Measurements from ENCODE around the gene NAP1L1.

The NAP1L1 gene

DNA sequence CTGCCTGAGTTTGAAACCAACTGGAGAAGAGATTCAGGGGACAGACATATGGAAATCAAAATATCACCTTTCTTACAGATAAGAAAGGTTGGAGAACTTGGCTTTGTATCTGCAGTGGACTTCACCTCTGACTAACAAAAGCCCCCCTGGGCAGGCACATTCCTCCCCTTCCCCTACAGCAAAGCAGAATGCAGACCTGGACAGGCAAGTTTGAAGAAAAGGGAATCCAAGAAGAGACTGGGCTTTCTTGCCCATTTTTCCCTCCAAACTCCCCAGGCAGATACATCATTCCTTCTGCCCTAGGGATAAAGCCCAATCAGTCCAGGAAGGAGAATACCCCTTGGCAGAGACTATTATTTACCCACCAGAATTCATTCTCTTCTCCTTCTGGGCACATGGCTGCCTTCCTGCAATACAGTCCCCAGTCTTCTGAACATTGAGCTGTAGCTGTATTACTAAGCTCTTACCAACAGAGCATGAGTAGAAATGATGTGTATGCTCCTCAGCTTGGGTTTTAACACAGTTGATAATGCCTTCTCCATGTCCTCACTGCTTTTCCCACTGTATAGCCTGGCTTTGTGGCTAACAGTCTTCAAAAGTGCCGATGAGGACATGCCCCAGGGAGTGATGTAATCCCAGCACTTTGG lies 17.4 kb upstream of the NAP1L1 start:
- Mint-ChIP-seq H3K4me3 (no peak overlapping the region), H3K27me3 (no peaks in the 10 kb centered on the region), H3K36me3 (no peaks in the 10 kb centered on the region), H3K4me1 (ENCODE audit: low read depth) (no peaks in the 10 kb centered on the region), H3K9me3 (ENCODE audit: low read depth) (no peaks in the 10 kb centered on the region), H3K27ac (no peak overlapping the region)

DNA sequence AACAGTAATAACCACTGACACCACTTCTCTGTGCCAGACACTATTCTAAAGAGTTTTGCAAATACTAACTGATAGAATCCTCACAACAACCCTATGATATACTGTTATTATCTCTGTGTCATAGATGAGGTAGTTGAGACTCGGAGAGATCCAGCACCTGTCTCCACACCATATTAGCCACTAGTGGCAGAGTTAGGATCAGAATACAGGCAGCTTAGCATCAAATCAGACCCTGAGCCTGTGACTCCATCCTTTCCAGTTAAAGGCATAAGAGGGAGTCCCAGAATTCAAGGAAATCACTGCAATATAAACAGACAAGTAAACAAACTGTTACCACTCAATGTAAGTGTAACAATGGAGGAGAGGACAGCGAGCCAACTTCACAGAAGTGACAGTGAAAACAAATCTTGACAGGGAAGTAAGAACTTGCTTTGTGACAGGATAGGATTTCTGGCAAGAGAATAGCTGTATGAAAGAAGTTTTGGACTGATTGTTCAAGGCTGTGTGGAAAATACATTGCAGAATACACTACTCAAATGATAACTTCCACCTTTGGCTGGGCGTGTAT lies 11.7 kb upstream of the NAP1L1 start:
- Mint-ChIP-seq H3K27me3 (no peaks in the 10 kb centered on the region), H3K36me3 (no peaks in the 10 kb centered on the region), H3K4me3 (no peak overlapping the region), H3K4me1 (ENCODE audit: low read depth) (no peaks in the 10 kb centered on the region), H3K27ac (no peak overlapping the region), H3K9me3 (ENCODE audit: low read depth) (no peaks in the 10 kb centered on the region)

- no peaks in the 10 kb centered on the region for H3K4me1 Mint-ChIP-seq (ENCODE audit: low read depth)
- no peaks in the 10 kb centered on the region for H3K9me3 Mint-ChIP-seq (ENCODE audit: low read depth)
- H3K27ac Mint-ChIP-seq, result no peak overlapping the region
- H3K36me3 Mint-ChIP-seq, result no peaks in the 10 kb centered on the region
- H3K4me3 Mint-ChIP-seq, result no peak overlapping the region
- H3K27me3 Mint-ChIP-seq, result no peaks in the 10 kb centered on the region
Measured at GRCh38 chr12:76094754-76095153, 10.3 kb upstream of the NAP1L1 start.

GRCh38 chr12:76091246-76091754 lies 6.8 kb upstream of the NAP1L1 start:
- H3K36me3 Mint-ChIP-seq, result no peaks in the 10 kb centered on the region
- H3K4me3 Mint-ChIP-seq, result no peak overlapping the region
- no peak overlapping the region for H3K27ac Mint-ChIP-seq
- no peaks in the 10 kb centered on the region for H3K27me3 Mint-ChIP-seq
- peaks cover 4% of the 10 kb centered on the region for H3K4me1 Mint-ChIP-seq (ENCODE audit: low read depth)
- no peaks in the 10 kb centered on the region for H3K9me3 Mint-ChIP-seq (ENCODE audit: low read depth)

DNA sequence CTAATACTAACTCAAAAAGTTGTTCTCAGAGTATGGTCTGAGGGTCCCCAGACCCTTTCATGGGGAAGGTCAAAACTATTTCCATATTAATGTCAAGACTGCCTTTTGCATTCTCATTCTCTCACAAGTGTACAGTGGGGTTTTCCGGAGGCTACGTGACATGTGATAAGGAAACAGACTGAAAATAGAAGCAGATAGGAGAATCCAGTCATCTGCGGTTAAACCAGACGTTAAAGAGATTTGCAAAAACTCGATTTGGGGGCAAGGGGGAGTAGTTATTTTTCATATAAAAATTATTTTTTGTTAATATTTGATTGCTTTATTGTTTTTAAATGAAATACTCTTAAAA lies 1.0 kb upstream of the NAP1L1 start:
- H3K27me3 Mint-ChIP-seq, result no peaks in the 10 kb centered on the region

GRCh38 chr12:76084863-76085519 lies 506 bp upstream of the NAP1L1 start:
- Mint-ChIP-seq H3K4me3 (peak overlapping the region; percentile 95), H3K36me3 (peaks cover 16% of the 10 kb centered on the region), H3K9me3 (ENCODE audit: low read depth) (no peaks in the 10 kb centered on the region), H3K4me1 (ENCODE audit: low read depth) (peaks cover 43% of the 10 kb centered on the region), H3K27ac (peak overlapping the region; percentile 100), H3K27me3 (no peaks in the 10 kb centered on the region)

More for the DNA sequence above, 1.0 kb upstream of the NAP1L1 start:
- H3K36me3 Mint-ChIP-seq, result peaks cover 12% of the 10 kb centered on the region
- H3K4me3 Mint-ChIP-seq, result peak overlapping the region; percentile 95
- peaks cover 38% of the 10 kb centered on the region for H3K4me1 Mint-ChIP-seq (ENCODE audit: low read depth)
- H3K9me3 Mint-ChIP-seq (ENCODE audit: low read depth), result no peaks in the 10 kb centered on the region
- peak overlapping the region; percentile 100 for H3K27ac Mint-ChIP-seq

DNA sequence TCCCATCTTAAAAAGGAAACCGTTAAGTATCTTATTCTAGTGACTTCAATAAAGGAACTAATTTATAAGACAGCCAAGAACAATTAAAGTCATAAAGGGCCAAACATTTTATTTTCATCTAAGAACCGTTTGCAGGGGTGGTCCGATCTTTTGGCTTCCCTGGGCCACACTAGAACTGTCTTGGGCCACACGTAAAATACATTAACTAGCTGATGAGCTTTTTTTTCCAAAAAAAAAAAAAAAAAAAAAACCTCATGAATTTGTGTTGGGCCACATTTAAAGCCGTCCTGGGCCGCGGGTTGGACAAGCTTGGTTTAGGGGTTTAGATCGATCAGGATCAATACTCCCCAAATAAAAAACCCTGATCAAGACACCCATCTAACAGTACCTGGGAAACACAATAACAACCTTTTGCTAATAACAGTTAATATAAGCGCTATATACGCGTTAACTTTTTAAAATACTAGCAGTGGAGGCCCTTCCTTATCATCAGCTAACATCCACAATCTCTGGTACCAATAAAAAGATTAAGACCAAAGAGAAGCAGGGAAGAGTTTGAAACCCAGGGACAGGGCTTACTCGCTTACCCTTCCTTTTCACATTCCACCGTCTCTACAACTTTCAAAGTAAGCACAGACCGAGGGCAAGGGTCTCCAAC lies 1.1 kb downstream of the NAP1L1 start:
- H3K4me1 Mint-ChIP-seq (ENCODE audit: low read depth), result peaks cover 56% of the 10 kb centered on the region
- H3K36me3 Mint-ChIP-seq, result peaks cover 29% of the 10 kb centered on the region
- H3K27me3 Mint-ChIP-seq, result no peaks in the 10 kb centered on the region
- peak overlapping the region; percentile 99 for H3K27ac Mint-ChIP-seq
- H3K4me3 Mint-ChIP-seq, result peak overlapping the region; percentile 95
- H3K9me3 Mint-ChIP-seq (ENCODE audit: low read depth), result peaks cover 2% of the 10 kb centered on the region

DNA sequence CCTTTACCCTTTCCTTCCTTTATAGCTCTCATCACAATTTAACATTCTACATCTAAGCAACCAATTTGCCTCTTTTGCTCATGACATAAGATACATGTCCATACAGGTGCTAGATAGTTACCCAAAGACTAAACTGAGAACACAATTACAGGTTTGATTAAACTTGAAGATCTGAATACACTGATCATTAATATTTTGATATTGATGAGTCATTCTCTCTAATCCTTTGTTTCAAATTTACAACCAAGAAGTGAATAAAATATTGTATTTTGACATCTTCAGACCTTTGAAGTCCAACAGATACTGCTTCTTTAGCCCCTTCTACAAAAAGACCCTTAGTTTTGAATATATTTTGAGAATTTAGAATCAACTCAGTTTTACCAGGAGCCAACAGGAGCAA lies 2.6 kb downstream of the NAP1L1 start:
- no peaks in the 10 kb centered on the region for H3K27me3 Mint-ChIP-seq
- H3K4me3 Mint-ChIP-seq, result peak overlapping the region; percentile 95
- peaks cover 67% of the 10 kb centered on the region for H3K4me1 Mint-ChIP-seq (ENCODE audit: low read depth)
- H3K9me3 Mint-ChIP-seq (ENCODE audit: low read depth), result peaks cover 4% of the 10 kb centered on the region
- H3K27ac Mint-ChIP-seq, result peak overlapping the region; percentile 24
- H3K36me3 Mint-ChIP-seq, result peaks cover 35% of the 10 kb centered on the region

GRCh38 chr12:76080729-76081415 lies 3.6 kb downstream of the NAP1L1 start:
- Mint-ChIP-seq H3K36me3 (peaks cover 35% of the 10 kb centered on the region), H3K4me1 (ENCODE audit: low read depth) (peaks cover 68% of the 10 kb centered on the region), H3K27me3 (no peaks in the 10 kb centered on the region), H3K4me3 (peak overlapping the region; percentile 95), H3K27ac (peak overlapping the region; percentile 12), H3K9me3 (ENCODE audit: low read depth) (peaks cover 4% of the 10 kb centered on the region)

- Mint-ChIP-seq H3K9me3 (ENCODE audit: low read depth) (peaks cover 4% of the 10 kb centered on the region), H3K36me3 (peaks cover 35% of the 10 kb centered on the region), H3K27me3 (no peaks in the 10 kb centered on the region), H3K27ac (peak overlapping the region; percentile 12), H3K4me1 (ENCODE audit: low read depth) (peaks cover 66% of the 10 kb centered on the region), H3K4me3 (peak overlapping the region; percentile 59)
Measured at GRCh38 chr12:76080017-76080728, 4.3 kb downstream of the NAP1L1 start.

- Mint-ChIP-seq H3K27ac (no peak overlapping the region), H3K4me1 (ENCODE audit: low read depth) (peaks cover 71% of the 10 kb centered on the region), H3K4me3 (peak overlapping the region; percentile 67), H3K9me3 (ENCODE audit: low read depth) (peaks cover 4% of the 10 kb centered on the region), H3K36me3 (peaks cover 35% of the 10 kb centered on the region), H3K27me3 (no peaks in the 10 kb centered on the region)
Measured at GRCh38 chr12:76078748-76079147, 5.7 kb downstream of the NAP1L1 start.

- peaks cover 81% of the 10 kb centered on the region for H3K4me1 Mint-ChIP-seq (ENCODE audit: low read depth)
- H3K9me3 Mint-ChIP-seq (ENCODE audit: low read depth), result peaks cover 4% of the 10 kb centered on the region
- no peak overlapping the region for H3K27ac Mint-ChIP-seq
- H3K27me3 Mint-ChIP-seq, result no peaks in the 10 kb centered on the region
- H3K4me3 Mint-ChIP-seq, result no peak overlapping the region
- H3K36me3 Mint-ChIP-seq, result peaks cover 35% of the 10 kb centered on the region
Measured at GRCh38 chr12:76075448-76075847, 9.0 kb downstream of the NAP1L1 start.

DNA sequence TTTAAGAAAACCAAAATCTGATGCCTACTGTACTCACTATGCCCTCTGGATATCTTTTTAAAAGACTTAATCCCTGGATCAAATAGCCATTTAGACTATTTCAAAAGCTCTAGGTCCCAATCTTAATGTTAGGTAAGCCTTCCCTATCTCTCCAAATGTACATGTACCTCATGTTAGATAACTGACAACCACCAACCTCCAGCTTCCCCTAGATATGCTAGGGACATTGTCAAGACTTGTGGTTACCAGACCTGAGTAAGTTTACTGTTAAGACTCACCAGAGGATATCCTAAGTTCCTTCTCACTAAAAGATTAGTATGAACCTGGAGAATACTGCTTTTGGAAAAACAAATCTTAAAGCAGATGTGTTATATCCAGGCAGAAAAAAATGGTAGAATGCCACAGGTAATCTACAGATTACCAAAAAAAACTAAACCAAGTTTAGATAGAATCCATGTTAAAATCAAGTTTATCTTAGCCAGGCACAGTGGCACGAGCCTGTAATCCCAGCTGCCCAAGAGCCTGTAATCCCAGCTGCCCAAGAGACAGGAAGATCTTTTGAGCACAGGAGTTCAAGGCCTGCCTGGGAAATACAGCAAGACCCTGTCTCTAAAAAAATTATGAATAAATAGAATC lies 9.7 kb downstream of the NAP1L1 start:
- no peaks in the 10 kb centered on the region for H3K27me3 Mint-ChIP-seq
- H3K4me1 Mint-ChIP-seq (ENCODE audit: low read depth), result peaks cover 81% of the 10 kb centered on the region
- no peak overlapping the region for H3K27ac Mint-ChIP-seq
- peaks cover 33% of the 10 kb centered on the region for H3K36me3 Mint-ChIP-seq
- H3K9me3 Mint-ChIP-seq (ENCODE audit: low read depth), result peaks cover 4% of the 10 kb centered on the region
- peak overlapping the region; percentile 15 for H3K4me3 Mint-ChIP-seq

GRCh38 chr12:76073561-76073960 lies 10.9 kb downstream of the NAP1L1 start:
- Mint-ChIP-seq H3K4me3 (no peak overlapping the region), H3K9me3 (ENCODE audit: low read depth) (peaks cover 4% of the 10 kb centered on the region), H3K27ac (peak overlapping the region; percentile 41), H3K4me1 (ENCODE audit: low read depth) (peaks cover 83% of the 10 kb centered on the region), H3K27me3 (no peaks in the 10 kb centered on the region), H3K36me3 (peaks cover 29% of the 10 kb centered on the region)

All from activated naive CD8-positive, alpha-beta T cell (primary cell).